H1 (cell line): ENCODE results near the gene TUBA4B. TPM values are rescaled to one million over a fixed set of nuclear protein-coding genes. Genes with fewer than 3 reads are reported as not detected.

Experiments used
- CTCF ChIA-PET: fragments of 300-600 bp; sonication (Branson Sonifier 250); formaldehyde crosslinking; loops from one replicate; lab custom pipeline; 2021; ENCODE audit not compliant: partially characterized antibody; lab: Charles Lee
- POLR2A ChIA-PET: fragments of 300-600 bp; sonication (Branson Sonifier 250); formaldehyde crosslinking; loops from one replicate; lab custom pipeline; 2021; ENCODE audit warnings: inconsistent platforms; ENCODE audit not compliant: partially characterized antibody; lab: Charles Lee
- DNase-seq, 2 experiments: peaks; one replicate each; pipeline versions ENCODE4 v3.0.0 to v3.0.0-alpha.2; 2010 to 2022; ENCODE audit warnings: low spot score in 2 of 2, low read depth in 1 of 2, mixed read lengths in 1 of 2
- FAIRE-seq: peaks from 2 replicates; lab custom pipeline; 2011; peaks lifted over from hg19 to GRCh38; lab: Jason Lieb, UNC
- H2AFZ ChIP-seq: 2 replicates; pipeline ENCODE4 v1.8.1; 2012; ENCODE audit warnings: low read length, inconsistent platforms
- H2AK5ac ChIP-seq: 2 replicates; pipeline ENCODE4 v1.6.1; 2013; ENCODE audit warnings: low read depth, low read length
- H2BK120ac ChIP-seq: replicated peaks from 2 replicates; pipeline ENCODE3; 2013; ENCODE audit warnings: low read depth, low read length, inconsistent platforms
- H2BK12ac ChIP-seq: 2 replicates; pipeline ENCODE4 v1.6.1; 2013; ENCODE audit warnings: low read depth, low read length
- H2BK15ac ChIP-seq: 2 replicates; pipeline ENCODE4 v1.6.1; 2013; ENCODE audit warnings: low read length
- H2BK20ac ChIP-seq: 2 replicates; pipeline ENCODE4 v1.6.1; 2013; ENCODE audit warnings: low read length
- H2BK5ac ChIP-seq: 2 replicates; pipeline ENCODE4 v1.6.1; 2013; ENCODE audit warnings: low read depth, low read length
- H3K14ac ChIP-seq: 2 replicates; pipeline ENCODE4 v1.6.1; 2013; ENCODE audit warnings: inconsistent platforms; ENCODE audit not compliant: insufficient read length
- H3K18ac ChIP-seq: 2 replicates; pipeline ENCODE4 v1.6.1; 2013; ENCODE audit warnings: low read length; ENCODE audit errors: extremely low read depth
- H3K23ac ChIP-seq: 2 replicates; pipeline ENCODE4 v1.6.1; 2013; ENCODE audit warnings: inconsistent platforms; ENCODE audit not compliant: insufficient read length
- H3K23me2 ChIP-seq: 2 replicates; pipeline ENCODE4 v1.6.1; 2013; ENCODE audit warnings: low read depth, low read length
- H3K27ac ChIP-seq: 2 replicates; pipeline ENCODE4 v1.6.1; 2011; ENCODE audit warnings: low read depth, low read length, inconsistent platforms
- H3K27me3 ChIP-seq, 4 experiments: replicated peaks in 1 of 4; 1 replicate in 1 of 4; 2 replicates in 3 of 4; pipeline versions ENCODE4 v1.6.1 to v1.8.1; 2011 to 2013; ENCODE audit warnings: low read length in 3 of 4, mild to moderate bottlenecking in 3 of 4, inconsistent platforms in 2 of 4, mixed read lengths in 2 of 4, moderate library complexity in 1 of 4; ENCODE audit not compliant: control insufficient read depth in 3 of 4, insufficient read depth in 3 of 4; ENCODE audit errors: extremely low read depth in 1 of 4
- H3K36me3 ChIP-seq, 4 experiments: 2 replicates each; pipeline versions ENCODE4 v1.6.1 to v1.8.1; 2011 to 2013; ENCODE audit warnings: mild to moderate bottlenecking in 4 of 4, low read length in 3 of 4, moderate library complexity in 2 of 4, control low read depth in 1 of 4, inconsistent platforms in 1 of 4; ENCODE audit not compliant: insufficient read depth in 4 of 4, control insufficient read depth in 2 of 4
- H3K4ac ChIP-seq: replicated peaks from 2 replicates; pipeline ENCODE3; 2013; ENCODE audit warnings: low read length, low read depth, mixed read lengths, inconsistent platforms; ENCODE audit not compliant: insufficient read length
- H3K4me1 ChIP-seq, 4 experiments: replicated peaks in 1 of 4; 1 replicate in 1 of 4; 2 replicates in 3 of 4; pipeline versions ENCODE4 v1.6.1 to v1.8.1; 2011 to 2013; ENCODE audit warnings: low read length in 3 of 4, inconsistent platforms in 2 of 4, mixed read lengths in 1 of 4; ENCODE audit not compliant: insufficient read depth in 4 of 4, control insufficient read depth in 3 of 4
- H3K4me2 ChIP-seq, 2 experiments: 2 replicates each; pipeline versions ENCODE4 v1.6.1 to v1.8.1; 2011 to 2013; ENCODE audit warnings: low read depth in 2 of 2, low read length in 2 of 2, control low read depth in 1 of 2, inconsistent platforms in 1 of 2, mild to moderate bottlenecking in 1 of 2; ENCODE audit not compliant: insufficient read depth in 1 of 2
- H3K4me3 ChIP-seq, 4 experiments: fragments of 200-600, 300-600 bp in 1 of 4; sonication (generic), shearing (Covaris generic), sonication (Bioruptor Twin) in 1 of 4; 2 replicates each; pipeline versions ENCODE4 v1.5.1 to v1.8.1; 2011 to 2016; ENCODE audit warnings: low read length in 4 of 4, low read depth in 3 of 4, control low read depth in 2 of 4, inconsistent platforms in 2 of 4, mild to moderate bottlenecking in 2 of 4, mixed read lengths in 1 of 4, moderate library complexity in 1 of 4; ENCODE audit not compliant: insufficient read depth in 2 of 4; ENCODE audit errors: extremely low read depth in 1 of 4
- H3K56ac ChIP-seq: replicated peaks from 2 replicates; pipeline ENCODE3; 2013; ENCODE audit warnings: low read depth, mild to moderate bottlenecking, mixed read lengths, low read length, inconsistent platforms; ENCODE audit not compliant: insufficient read length
- H3K79me1 ChIP-seq: 2 replicates; pipeline ENCODE4 v1.6.1; 2013; ENCODE audit warnings: low read depth, low read length, control low read depth
- H3K79me2 ChIP-seq, 2 experiments: 2 replicates each; pipeline versions ENCODE4 v1.6.1 to v1.8.1; 2012 to 2013; ENCODE audit warnings: low read length in 2 of 2, mild to moderate bottlenecking in 2 of 2, inconsistent platforms in 1 of 2; ENCODE audit not compliant: insufficient read depth in 2 of 2, control insufficient read depth in 1 of 2
- H3K9ac ChIP-seq, 4 experiments: replicated peaks in 1 of 4; 1 replicate in 1 of 4; 2 replicates in 3 of 4; pipeline versions ENCODE4 v1.6.1 to v1.8.1; 2011 to 2013; ENCODE audit warnings: low read depth in 3 of 4, low read length in 3 of 4, control low read depth in 2 of 4, mild to moderate bottlenecking in 2 of 4, moderate library complexity in 2 of 4, inconsistent platforms in 1 of 4; ENCODE audit errors: extremely low read depth in 1 of 4
- H3K9me3 ChIP-seq, 2 experiments: 2 replicates each; pipeline versions ENCODE4 v1.6.1 to v1.8.1; 2012 to 2013; ENCODE audit warnings: mild to moderate bottlenecking in 2 of 2, moderate library complexity in 2 of 2, control low read depth in 1 of 2, inconsistent platforms in 1 of 2, low read depth in 1 of 2, low read length in 1 of 2, mixed read lengths in 1 of 2; ENCODE audit not compliant: insufficient read depth in 2 of 2
- H4K20me1 ChIP-seq, 2 experiments: replicated peaks in 1 of 2; 2 replicates each; pipeline versions ENCODE3 to v1.8.1; 2011 to 2013; ENCODE audit warnings: inconsistent platforms in 2 of 2, low read length in 2 of 2, mild to moderate bottlenecking in 1 of 2; ENCODE audit not compliant: insufficient read depth in 2 of 2, control insufficient read depth in 1 of 2
- H4K5ac ChIP-seq: 2 replicates; pipeline ENCODE4 v1.6.1; 2013; ENCODE audit warnings: low read length, low read depth, mixed read lengths, inconsistent platforms; ENCODE audit not compliant: insufficient read length
- H4K8ac ChIP-seq: 2 replicates; pipeline ENCODE4 v1.8.0; 2013; ENCODE audit warnings: mild to moderate bottlenecking, moderate library complexity, low read length, inconsistent platforms; ENCODE audit not compliant: insufficient read depth; ENCODE audit errors: extremely low read depth
- H4K91ac ChIP-seq: replicated peaks from 2 replicates; pipeline ENCODE3; 2013; ENCODE audit warnings: low read length, mixed read lengths, inconsistent platforms; ENCODE audit not compliant: insufficient read length
- KDM1A ChIP-seq: fragments of 200-600, 300-600 bp; sonication (generic); IDR thresholded peaks from 2 replicates; pipeline ENCODE4 v1.7.1; 2016; ENCODE audit warnings: mild to moderate bottlenecking, low read length, borderline replicate concordance
- NRF1 ChIP-seq: IDR thresholded peaks from 2 replicates; pipeline ENCODE4 v1.6.1; 2011; ENCODE audit warnings: mild to moderate bottlenecking, low read depth, low read length, improper control_type of control experiment
- WGBS, 2 experiments: shearing (Covaris generic) in 1 of 2; methylation state at CpG; one replicate each; pipeline versions ENCODE4 v1.1.6 to v1.1.7; 2013 to 2015; ENCODE audit warnings: low lambda C conversion rate in 2 of 2, mixed read lengths in 2 of 2, inconsistent platforms in 1 of 2, low coverage in 1 of 2, missing lambda C conversion rate in 1 of 2; ENCODE audit not compliant: insufficient replicate concordance in 2 of 2, insufficient coverage in 1 of 2, insufficient read length in 1 of 2; ENCODE audit errors: extremely low coverage in 1 of 2, missing lambda C conversion rate in 1 of 2; 5-methylcytosine and 5-hydroxymethylcytosine counted together
- polyA plus RNA-seq, 7 experiments: library from polyadenylated mRNA; depleted of rRNA in 3 of 7; stranded (reverse) in 5 of 7; unstranded in 2 of 7; fragments of >200 nt in 5 of 7; fragments of 200-250 nt in 2 of 7; gene quantifications; 1 replicate in 5 of 7; 2 replicates in 1 of 7; 4 replicates in 1 of 7; pipeline versions ENCODE4 v1.2.1 to v1.2.3, GENCODE V29; 2011 to 2013; ENCODE audit warnings: missing spikeins in 2 of 7, mixed read lengths in 2 of 7
- total RNA-seq: library from RNA; stranded (reverse); fragmentation: NEBNext Ultra II Directional; extraction: Animal tissue kit (Norgen Biotek cat#: 25700); gene quantifications from 2 replicates; pipeline ENCODE4 v1.2.1, GENCODE V29; 2021

Gene TUBA4B
- total and polyA plus RNA-seq, 2 of the 8 experiments (the other 6 are each of a cell fraction or from before 2014, with no cell fraction given): 0.08 to 0.24 TPM

GRCh38 chr2:219272995-219273394, 20.0 kb downstream of the TUBA4B start:
- POLR2A ChIA-PET: interaction anchor here (1.7 kb wide), 1 partner anchor 10 kb away, joined by 6 read pairs; no protein-coding TSS in a partner anchor
- Histone ChIP-seq H3K79me2 (no peaks in the 10 kb centered on the region), H3K56ac (no peak overlapping the region), H3K9me3 (no peaks in the 10 kb centered on the region), H3K79me1 (no peaks in the 10 kb centered on the region), H3K23me2 (no peaks in the 10 kb centered on the region; the same call in 1 of the 2 replicates), H2BK120ac (no peak overlapping the region), H2AK5ac (no peak overlapping the region), H3K4me1 (peaks cover 2 to 6% (median 4%) of the 10 kb centered on the region in 4 experiments), H3K4me3 (no peak overlapping the region), H3K18ac (no peak overlapping the region), H3K27ac (no peak overlapping the region), H3K27me3 (peaks cover 0 to 3% (median 0%) of the 10 kb centered on the region in 4 experiments; a peak in 3 of 7 replicates), H3K4ac (no peak overlapping the region), H2BK20ac (no peak overlapping the region), H3K4me2 (no peak overlapping the region), H2AFZ (no peak overlapping the region), H4K20me1 (no peaks in the 10 kb centered on the region), H2BK5ac (no peak overlapping the region), H3K9ac (no peak overlapping the region), H4K91ac (no peak overlapping the region), H4K8ac (no peak overlapping the region), H3K23ac (no peak overlapping the region), H4K5ac (no peak overlapping the region), H3K14ac (no peak overlapping the region), H2BK15ac (no peak overlapping the region), H2BK12ac (no peak overlapping the region), H3K36me3 (no peaks in the 10 kb centered on the region)
- DNase-seq: no peak
- TF ChIP-seq KDM1A: no peak
- TF ChIP-seq NRF1: no peak
- CTCF ChIA-PET: interaction anchor here (1.3 to 2.9 kb wide), 3 partner anchors 11 to 26 kb away, joined by 3 to 12 read pairs (median 8); no protein-coding TSS in a partner anchor
- FAIRE-seq: no peak
- 77% methylated on average over 2 of the region's 2 CpGs; no CpG with 5 or more reads in 1 of the 2 experiments for WGBS, 2 experiments
